ENCODE measurements around the gene EDRF1. TPM values are rescaled to one million over a fixed set of nuclear protein-coding genes. Genes with fewer than 3 reads are reported as not detected.

Gene EDRF1
- total and polyA plus RNA-seq, 2 of the 13 experiments (the other 11 are each of a cell fraction or from before 2014, with no cell fraction given) = 16.9 to 26.7 TPM

- TF ChIP-seq, protein P1, sequence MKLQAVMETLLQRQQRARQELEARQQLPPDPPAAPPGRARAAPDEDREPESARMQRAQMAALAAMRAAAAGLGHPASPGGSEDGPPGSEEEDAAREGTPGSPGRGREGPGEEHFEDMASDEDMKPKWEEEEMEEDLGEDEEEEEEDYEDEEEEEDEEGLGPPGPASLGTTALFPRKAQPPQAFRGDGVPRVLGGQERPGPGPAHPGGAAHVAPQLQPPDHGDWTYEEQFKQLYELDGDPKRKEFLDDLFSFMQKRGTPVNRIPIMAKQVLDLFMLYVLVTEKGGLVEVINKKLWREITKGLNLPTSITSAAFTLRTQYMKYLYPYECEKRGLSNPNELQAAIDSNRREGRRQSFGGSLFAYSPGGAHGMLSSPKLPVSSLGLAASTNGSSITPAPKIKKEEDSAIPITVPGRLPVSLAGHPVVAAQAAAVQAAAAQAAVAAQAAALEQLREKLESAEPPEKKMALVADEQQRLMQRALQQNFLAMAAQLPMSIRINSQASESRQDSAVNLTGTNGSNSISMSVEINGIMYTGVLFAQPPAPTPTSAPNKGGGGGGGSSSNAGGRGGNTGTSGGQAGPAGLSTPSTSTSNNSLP (IDR thresholded peaks at IDR 0.05; ENCODE audit: low read depth, low read length) = no peak
- TF ChIP-seq PLSCR1 (CRISPR knock-in tag; IDR thresholded peaks at IDR 0.05; ENCODE audit: borderline replicate concordance) = no peak
These were observed 83.2 kb downstream of the EDRF1 start (continued) for GRCh38 chr10:125802739-125803138.

- H3K4me2 ChIP-seq (ENCODE audit: low read depth, low read length) = no peak overlapping the region
- intact Hi-C loops (cut with micrococcal nuclease; ENCODE audit: unreplicated experiment) = no loop called here
- no peaks in the 10 kb centered on the region for H3K79me2 ChIP-seq (ENCODE audit: insufficient read depth, low read length)
- TF ChIP-seq MEIS1 (CRISPR knock-in tag; IDR thresholded peaks at IDR 0.05; ENCODE audit: borderline replicate concordance) = no peak
- TF ChIP-seq ZNF143 (CRISPR knock-in tag; IDR thresholded peaks at IDR 0.05) = no peak
- no peak for TF ChIP-seq GABPA (IDR thresholded peaks at IDR 0.05; ENCODE audit: low read depth, low read length)
- TF ChIP-seq GABPA (CRISPR knock-in tag; IDR thresholded peaks at IDR 0.05; ENCODE audit: low read depth) = no peak
- TF ChIP-seq ZNF598 (CRISPR knock-in tag; IDR thresholded peaks at IDR 0.05; ENCODE audit: borderline replicate concordance) = no peak
- TF ChIP-seq MYNN (CRISPR knock-in tag; IDR thresholded peaks at IDR 0.05; ENCODE audit: low read depth) = no peak
- no peak for TF ChIP-seq ZNF781 (CRISPR knock-in tag; IDR thresholded peaks at IDR 0.05; ENCODE audit: borderline replicate concordance, not compliant biosample characterization)
- TF ChIP-seq POLR2AphosphoS5 (IDR thresholded peaks at IDR 0.05; ENCODE audit: low read depth, low read length) = no peak
- TF ChIP-seq KAT7 (CRISPR knock-in tag; IDR thresholded peaks at IDR 0.05; ENCODE audit: borderline replicate concordance) = no peak
- TF ChIP-seq ZNF562 (CRISPR knock-in tag; IDR thresholded peaks at IDR 0.05; ENCODE audit: borderline replicate concordance) = no peak
- H3K27ac ChIP-seq (ENCODE audit: extremely low read length, insufficient read depth, low read length) = no peak overlapping the region
- ChIA-PET CTCF (ENCODE audit: low intra/inter-chr PET ratio, low total read pairs) (no interaction called here), POLR2A (interaction anchor here (1.4 kb wide), 1 partner anchor 10 kb away, joined by 4 read pairs; no protein-coding TSS in a partner anchor)
- H3K4me3 ChIP-seq (replicated peaks in 1 of 3; ENCODE audit: insufficient read depth in 1 of 3, low read depth in 2 of 3, low read length in 3 of 3) = no peak overlapping the region
- H3K9me3 ChIP-seq (ENCODE audit: low read length) = no peaks in the 10 kb centered on the region
- peaks cover 13 to 23% of the 10 kb centered on the region in 2 experiments for H3K36me3 ChIP-seq (replicated peaks in 1 of 2; ENCODE audit: control insufficient read depth in 1 of 2, insufficient read depth in 2 of 2, low read length in 2 of 2)
- H3K9ac ChIP-seq (ENCODE audit: insufficient read depth, low read depth, low read length) = no peak overlapping the region
- H3K27me3 ChIP-seq (ENCODE audit: control insufficient read depth in 1 of 2, insufficient read depth in 2 of 2, low read length in 2 of 2) = no peaks in the 10 kb centered on the region
- H2AFZ ChIP-seq (ENCODE audit: low read length) = no peak overlapping the region
- WGBS (ENCODE audit: low lambda C conversion rate) = 100% methylated on average over 1 of the region's 1 CpG
- FAIRE-seq (no peak), DNase-seq (ENCODE audit: low spot score) (no peak), ATAC-seq (no peak)
- in situ Hi-C loops (cut with HindIII; ENCODE audit: extremely low pct_ligation_motif_present, low pct_unique_long_range_greater_than_20kb) = no loop called here
- H4K20me1 ChIP-seq (ENCODE audit: insufficient read depth, low read length) = no peaks in the 10 kb centered on the region
- no TSS peak for BruUV-seq (replicated peaks)
- H3K4me1 ChIP-seq (ENCODE audit: insufficient read depth, low read length) = no peaks in the 10 kb centered on the region
These were observed 88.5 kb downstream of the EDRF1 start for GRCh38 chr10:125808047-125808446.

Measured in HepG2 (cell line).